ENCODE results near the gene SMAD5.

SMAD5 gene

DNA sequence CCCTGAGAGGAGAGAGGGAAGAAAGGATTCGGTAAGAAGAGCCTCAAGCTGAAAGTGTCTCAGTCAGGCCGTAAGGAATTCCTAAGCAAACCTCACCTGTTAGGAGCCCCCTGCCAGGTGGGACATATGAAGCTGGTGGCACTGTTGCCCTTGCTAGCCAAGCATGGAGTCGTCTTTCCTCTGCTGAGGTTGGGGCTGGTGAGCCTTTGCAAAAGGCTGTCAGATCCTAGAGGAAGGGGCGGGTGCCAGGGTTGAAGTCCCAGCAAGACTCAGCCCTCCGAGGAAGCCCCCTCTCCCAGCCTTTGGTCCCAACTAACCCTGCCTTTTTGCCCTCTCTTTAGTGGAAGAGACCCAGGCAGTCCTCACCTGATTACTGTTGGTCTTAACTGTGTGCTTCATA is 65.8 kb downstream of the SMAD5 start:
- Histone ChIP-seq H3K36me3 (ENCODE audit: insufficient read depth, low read length) (no peaks in the 10 kb centered on the region), H3K9ac (ENCODE audit: low read depth, low read length) (no peak overlapping the region), H3K4me3 (ENCODE audit: low read length) (no peak overlapping the region), H3K9me3 (ENCODE audit: insufficient read depth, low read depth, low read length) (no peaks in the 10 kb centered on the region), H3K27ac (ENCODE audit: low read depth, low read length) (no peak overlapping the region), H3K4me1 (ENCODE audit: insufficient read depth, low read length) (peaks cover 11% of the 10 kb centered on the region), H3K27me3 (ENCODE audit: insufficient read depth, low read length) (peaks cover 93% of the 10 kb centered on the region)
- WGBS: 76% methylated on average over 5 of the region's 5 CpGs

DNA sequence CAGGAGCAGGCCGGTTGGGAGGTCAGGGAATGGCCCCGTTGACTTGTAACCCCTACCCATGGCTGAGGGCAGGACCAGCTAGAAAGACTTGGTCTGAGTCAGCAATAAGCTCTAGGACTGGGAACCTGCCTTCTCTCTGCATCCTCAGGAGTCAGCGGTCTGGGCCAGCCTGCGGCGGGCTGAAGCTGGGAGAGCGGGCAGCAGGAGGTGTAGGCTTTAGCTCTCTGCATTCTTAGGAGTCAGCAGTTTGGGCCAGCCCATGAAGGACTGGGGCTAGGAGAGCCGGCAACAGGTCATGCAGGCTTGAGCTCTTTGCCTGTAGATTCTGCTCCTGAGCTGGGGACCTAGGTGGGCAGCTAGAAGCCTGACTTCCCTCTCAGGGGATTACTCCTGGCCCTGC is 66.8 kb downstream of the SMAD5 start:
- Histone ChIP-seq H3K9ac (ENCODE audit: low read depth, low read length) (no peak overlapping the region), H3K27me3 (ENCODE audit: insufficient read depth, low read length) (peaks cover 93% of the 10 kb centered on the region), H3K36me3 (ENCODE audit: insufficient read depth, low read length) (no peaks in the 10 kb centered on the region), H3K27ac (ENCODE audit: low read depth, low read length) (no peak overlapping the region), H3K9me3 (ENCODE audit: insufficient read depth, low read depth, low read length) (no peaks in the 10 kb centered on the region), H3K4me1 (ENCODE audit: insufficient read depth, low read length) (peaks cover 17% of the 10 kb centered on the region), H3K4me3 (ENCODE audit: low read length) (no peak overlapping the region)
- WGBS: 87% methylated on average over 7 of the region's 7 CpGs

DNA sequence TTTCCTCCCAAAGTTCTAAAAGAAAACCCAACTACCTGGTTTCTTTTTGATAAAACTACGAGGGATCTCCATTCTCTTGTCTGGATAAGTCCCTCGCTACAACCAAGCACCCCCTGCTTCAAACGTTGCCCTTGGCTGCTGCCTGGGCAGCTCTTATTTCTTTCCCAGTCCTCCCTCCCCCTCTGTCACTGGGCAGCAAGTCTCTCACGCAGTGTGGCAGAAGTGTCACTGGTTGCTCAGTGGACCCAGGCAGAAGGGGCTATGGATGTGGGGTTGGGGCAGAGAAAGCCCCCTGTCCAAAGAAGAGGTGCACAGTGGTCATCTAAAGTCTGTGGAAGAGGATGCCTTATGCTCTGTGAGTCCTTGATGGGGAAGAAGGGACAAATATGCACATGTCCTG is 67.5 kb downstream of the SMAD5 start:
- 82% methylated on average over 4 of the region's 4 CpGs for WGBS
- no peaks in the 10 kb centered on the region for H3K36me3 ChIP-seq (ENCODE audit: insufficient read depth, low read length)
- peaks cover 93% of the 10 kb centered on the region for H3K27me3 ChIP-seq (ENCODE audit: insufficient read depth, low read length)
- no peaks in the 10 kb centered on the region for H3K9me3 ChIP-seq (ENCODE audit: insufficient read depth, low read depth, low read length)
- H3K27ac ChIP-seq (ENCODE audit: low read depth, low read length): no peak overlapping the region
- no peak overlapping the region for H3K4me3 ChIP-seq (ENCODE audit: low read length)
- H3K4me1 ChIP-seq (ENCODE audit: insufficient read depth, low read length): peaks cover 17% of the 10 kb centered on the region
- no peak overlapping the region for H3K9ac ChIP-seq (ENCODE audit: low read depth, low read length)

DNA sequence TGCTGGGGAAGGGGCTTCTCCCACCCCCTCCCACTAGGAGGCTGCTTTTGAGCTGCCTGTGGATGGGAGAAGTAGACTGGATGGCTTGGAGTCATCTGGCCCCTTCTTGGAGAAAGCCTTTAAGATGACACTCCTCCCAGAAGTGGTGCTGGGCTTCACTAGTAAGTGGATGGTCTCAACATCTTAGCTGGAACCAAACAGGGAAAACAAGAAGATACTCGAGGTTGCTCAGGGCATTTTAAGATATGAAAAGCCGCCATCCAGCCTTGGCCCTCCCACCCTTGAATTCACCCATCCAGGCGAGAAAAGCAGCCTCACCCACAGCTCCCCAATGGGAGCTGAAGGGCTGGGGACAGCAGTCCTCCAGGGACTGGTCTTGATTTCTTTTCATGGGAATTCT is 68.1 kb downstream of the SMAD5 start:
- Histone ChIP-seq H3K27me3 (ENCODE audit: insufficient read depth, low read length) (peaks cover 93% of the 10 kb centered on the region), H3K27ac (ENCODE audit: low read depth, low read length) (no peak overlapping the region), H3K4me1 (ENCODE audit: insufficient read depth, low read length) (peaks cover 17% of the 10 kb centered on the region), H3K9me3 (ENCODE audit: insufficient read depth, low read depth, low read length) (no peaks in the 10 kb centered on the region), H3K36me3 (ENCODE audit: insufficient read depth, low read length) (no peaks in the 10 kb centered on the region), H3K4me3 (ENCODE audit: low read length) (no peak overlapping the region), H3K9ac (ENCODE audit: low read depth, low read length) (no peak overlapping the region)
- WGBS: 93% methylated on average over 3 of the region's 3 CpGs

DNA sequence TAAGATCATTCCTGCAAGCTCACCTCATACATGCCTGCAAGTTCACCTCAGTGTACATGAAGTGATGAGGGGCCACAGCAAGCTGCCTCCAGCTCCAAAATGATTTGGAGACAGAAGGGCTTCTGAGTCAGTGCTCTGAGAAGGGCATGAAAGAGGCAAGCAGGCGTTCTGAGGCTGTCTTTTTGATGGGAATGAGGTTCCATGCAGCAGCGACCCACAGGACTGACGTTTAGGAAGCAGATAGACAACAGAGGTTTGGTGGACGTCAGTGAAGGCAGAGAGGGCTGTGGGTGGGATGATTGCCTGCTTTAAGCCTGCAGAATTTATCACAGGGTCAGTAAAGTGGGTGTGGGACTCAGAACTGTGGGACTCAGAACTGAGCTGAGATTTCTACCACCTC is 69.2 kb downstream of the SMAD5 start:
- Histone ChIP-seq H3K9ac (ENCODE audit: low read depth, low read length) (no peak overlapping the region), H3K9me3 (ENCODE audit: insufficient read depth, low read depth, low read length) (no peaks in the 10 kb centered on the region), H3K4me1 (ENCODE audit: insufficient read depth, low read length) (peaks cover 17% of the 10 kb centered on the region), H3K27ac (ENCODE audit: low read depth, low read length) (no peak overlapping the region), H3K27me3 (ENCODE audit: insufficient read depth, low read length) (peaks cover 94% of the 10 kb centered on the region), H3K4me3 (ENCODE audit: low read length) (no peak overlapping the region), H3K36me3 (ENCODE audit: insufficient read depth, low read length) (no peaks in the 10 kb centered on the region)
- 58% methylated on average over 4 of the region's 4 CpGs for WGBS

DNA sequence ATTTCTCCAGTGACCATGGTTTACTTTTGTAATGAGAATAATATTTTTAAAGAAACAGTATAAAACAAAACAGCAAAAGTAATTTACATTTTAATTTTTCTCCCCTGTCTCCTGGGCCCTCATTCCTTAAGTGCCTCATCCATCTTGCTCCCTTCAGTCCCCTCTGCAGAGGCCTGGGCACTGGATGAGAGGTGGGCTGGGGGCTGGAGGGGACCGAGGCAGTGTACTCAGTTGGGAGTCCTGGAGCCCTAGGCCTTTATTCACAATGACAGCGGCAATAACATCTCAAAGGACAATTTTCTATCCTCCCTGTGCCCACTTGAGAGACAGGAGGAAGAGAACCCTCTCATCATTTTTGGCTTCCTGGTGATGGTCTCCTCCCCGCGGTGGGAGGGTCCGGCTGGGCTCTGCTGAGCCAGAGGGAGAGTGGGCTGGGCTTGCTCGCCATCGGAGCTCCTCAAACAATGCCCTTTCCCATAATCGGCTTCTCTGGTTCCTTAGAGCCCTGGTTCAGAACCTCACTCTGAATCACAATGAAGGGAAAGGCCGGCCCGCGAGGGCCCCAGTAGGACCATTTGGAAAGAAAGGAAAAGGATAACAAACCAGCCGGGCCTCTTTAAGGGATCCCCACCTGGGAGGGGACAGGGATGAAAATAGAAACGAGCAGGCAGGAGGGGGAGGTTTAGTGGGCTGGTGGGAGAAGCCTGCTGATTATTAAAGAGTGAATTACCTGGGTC is 70.0 kb downstream of the SMAD5 start:
- H3K36me3 ChIP-seq (ENCODE audit: insufficient read depth, low read length): no peaks in the 10 kb centered on the region
- under 1% methylated on average over 13 of the region's 13 CpGs for WGBS
- peak overlapping the region; percentile 40 for H3K4me3 ChIP-seq (ENCODE audit: low read length)
- H3K27ac ChIP-seq (ENCODE audit: low read depth, low read length): peak overlapping the region; percentile 48; the same call in 1 of the 2 replicates
- H3K4me1 ChIP-seq (ENCODE audit: insufficient read depth, low read length): peaks cover 17% of the 10 kb centered on the region
- no peak overlapping the region for H3K9ac ChIP-seq (ENCODE audit: low read depth, low read length)
- peaks cover 94% of the 10 kb centered on the region for H3K27me3 ChIP-seq (ENCODE audit: insufficient read depth, low read length)
- no peaks in the 10 kb centered on the region for H3K9me3 ChIP-seq (ENCODE audit: insufficient read depth, low read depth, low read length)

DNA sequence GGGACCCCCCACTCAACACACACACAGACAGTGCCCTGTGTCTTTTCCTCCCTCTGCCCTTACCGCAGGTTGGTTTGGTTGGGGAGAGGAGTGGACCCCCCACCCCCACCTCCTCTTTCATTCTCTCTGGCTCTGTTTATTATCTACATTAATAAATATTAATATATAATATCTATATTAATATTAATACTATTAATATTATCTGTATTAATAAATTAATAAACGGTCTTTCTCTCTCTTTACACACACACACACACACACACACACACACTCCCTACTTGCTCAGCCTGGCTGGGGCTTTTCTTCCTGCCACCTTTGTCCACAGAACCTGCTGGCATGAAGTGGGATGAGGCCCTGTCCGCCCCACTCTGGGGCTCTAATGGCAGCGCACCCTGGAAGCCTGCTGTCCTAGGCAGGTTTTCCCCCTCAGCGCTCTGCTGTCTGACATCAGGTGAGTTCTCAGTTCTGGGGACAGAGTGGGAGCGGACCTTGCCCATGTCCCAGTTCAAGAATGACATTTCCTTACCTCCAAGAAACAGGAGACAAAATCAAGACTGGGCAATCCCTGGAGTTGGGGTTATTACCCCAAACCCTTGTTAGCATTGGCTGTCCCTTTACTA is 70.8 kb downstream of the SMAD5 start:
- Histone ChIP-seq H3K27ac (ENCODE audit: low read depth, low read length) (peak overlapping the region; percentile 48; the same call in 1 of the 2 replicates), H3K9me3 (ENCODE audit: insufficient read depth, low read depth, low read length) (no peaks in the 10 kb centered on the region), H3K4me3 (ENCODE audit: low read length) (peak overlapping the region; percentile 40), H3K36me3 (ENCODE audit: insufficient read depth, low read length) (no peaks in the 10 kb centered on the region), H3K4me1 (ENCODE audit: insufficient read depth, low read length) (peaks cover 17% of the 10 kb centered on the region), H3K27me3 (ENCODE audit: insufficient read depth, low read length) (peaks cover 94% of the 10 kb centered on the region), H3K9ac (ENCODE audit: low read depth, low read length) (no peak overlapping the region)
- 68% methylated on average over 4 of the region's 6 CpGs for WGBS

DNA sequence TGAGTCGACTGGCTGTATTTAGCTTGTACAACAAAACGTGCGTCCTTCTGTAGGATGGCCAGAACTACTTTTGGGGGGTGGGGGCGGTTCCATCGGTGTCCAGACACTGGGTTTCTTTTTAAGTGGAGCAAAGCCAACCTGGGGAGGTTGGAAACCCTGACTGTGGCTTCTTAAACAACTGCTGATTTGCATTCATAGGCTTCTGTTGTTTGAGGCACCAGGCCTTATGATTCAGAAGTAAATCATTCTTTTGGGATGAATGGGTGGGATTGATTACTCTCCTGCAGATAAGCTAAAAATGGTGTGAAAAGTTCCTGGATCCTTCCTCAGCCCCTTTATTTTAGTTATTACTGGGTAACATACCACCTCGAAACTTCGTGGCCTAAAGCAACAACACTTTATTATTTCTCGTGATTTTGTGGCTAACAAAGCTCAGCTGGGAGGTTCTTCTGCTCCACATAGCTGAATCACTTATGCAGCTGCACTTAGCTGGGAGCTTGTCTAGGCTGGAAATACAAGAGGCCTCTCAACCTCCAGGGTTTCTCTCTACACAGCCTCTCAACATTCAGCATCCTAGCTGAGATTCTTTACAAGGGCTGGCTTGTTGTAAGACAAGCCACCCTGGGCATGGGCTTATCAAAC is 72.5 kb downstream of the SMAD5 start:
- Histone ChIP-seq H3K27me3 (ENCODE audit: insufficient read depth, low read length) (peaks cover 89% of the 10 kb centered on the region), H3K27ac (ENCODE audit: low read depth, low read length) (no peak overlapping the region), H3K4me3 (ENCODE audit: low read length) (no peak overlapping the region), H3K9me3 (ENCODE audit: insufficient read depth, low read depth, low read length) (no peaks in the 10 kb centered on the region), H3K9ac (ENCODE audit: low read depth, low read length) (no peak overlapping the region), H3K36me3 (ENCODE audit: insufficient read depth, low read length) (no peaks in the 10 kb centered on the region), H3K4me1 (ENCODE audit: insufficient read depth, low read length) (peaks cover 17% of the 10 kb centered on the region)
- 94% methylated on average over 8 of the region's 8 CpGs for WGBS

DNA sequence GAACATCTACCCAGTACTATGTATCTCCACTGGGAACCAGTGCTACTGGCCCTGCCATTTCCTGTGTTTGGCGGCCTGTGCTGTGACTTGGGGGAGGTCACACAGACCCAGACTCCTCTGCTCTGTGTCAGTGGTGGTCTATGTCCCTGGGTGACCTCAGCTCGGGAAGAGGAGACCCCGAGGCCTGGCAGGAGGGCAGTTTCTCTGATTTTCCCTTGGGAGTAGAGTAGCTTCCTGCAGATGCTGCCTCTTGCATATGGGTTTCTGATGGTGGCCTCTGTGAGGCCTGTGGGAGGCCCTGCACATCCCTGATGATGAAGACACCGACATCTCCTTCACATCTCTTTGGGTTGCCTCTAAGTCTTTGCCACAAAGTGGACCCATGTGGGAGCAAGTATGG is 73.3 kb downstream of the SMAD5 start:
- H3K27me3 ChIP-seq (ENCODE audit: insufficient read depth, low read length): peaks cover 89% of the 10 kb centered on the region
- H3K9me3 ChIP-seq (ENCODE audit: insufficient read depth, low read depth, low read length): no peaks in the 10 kb centered on the region
- H3K27ac ChIP-seq (ENCODE audit: low read depth, low read length): no peak overlapping the region
- peaks cover 17% of the 10 kb centered on the region for H3K4me1 ChIP-seq (ENCODE audit: insufficient read depth, low read length)
- WGBS: 97% methylated on average over 4 of the region's 4 CpGs
- H3K36me3 ChIP-seq (ENCODE audit: insufficient read depth, low read length): no peaks in the 10 kb centered on the region
- H3K9ac ChIP-seq (ENCODE audit: low read depth, low read length): no peak overlapping the region
- H3K4me3 ChIP-seq (ENCODE audit: low read length): no peak overlapping the region

DNA sequence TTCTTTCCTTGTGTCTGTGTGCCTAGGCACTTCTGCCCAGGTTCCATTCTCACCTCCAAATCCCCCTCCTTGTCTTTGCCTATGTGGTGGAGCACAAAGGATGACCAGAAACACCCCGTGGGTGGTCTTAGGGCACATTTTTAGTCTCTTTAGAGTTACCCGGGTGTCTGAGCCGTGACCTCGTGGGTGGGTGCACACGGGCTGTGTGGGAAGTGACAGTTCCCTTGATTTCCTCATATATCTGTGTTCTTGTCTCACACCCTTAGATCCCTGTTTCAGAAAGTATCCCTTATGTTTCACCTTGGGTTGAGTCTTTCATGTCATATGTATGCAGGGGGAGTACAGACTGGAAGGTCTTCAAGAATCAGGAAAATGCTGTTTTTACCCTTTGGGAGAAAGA is 73.7 kb downstream of the SMAD5 start:
- peaks cover 86% of the 10 kb centered on the region for H3K27me3 ChIP-seq (ENCODE audit: insufficient read depth, low read length)

DNA sequence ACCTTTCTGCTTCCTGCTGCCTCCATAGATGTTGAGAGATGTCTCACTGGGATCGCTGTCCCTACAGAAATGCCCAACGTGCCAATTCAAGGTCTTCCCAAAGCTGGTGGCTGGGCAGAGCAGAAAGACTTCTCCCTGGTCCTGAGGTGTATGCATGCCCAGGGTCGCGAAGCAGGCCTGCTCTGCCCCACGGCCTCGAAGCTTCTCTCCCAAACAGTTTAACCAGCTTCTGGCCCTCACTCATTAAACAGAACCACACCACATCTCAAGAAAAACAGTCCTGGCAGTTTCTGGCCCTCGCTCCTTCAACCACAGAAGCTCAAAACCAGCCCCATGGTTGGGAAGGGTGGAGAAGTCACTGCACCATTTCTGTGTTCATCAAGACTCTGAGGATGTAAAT is 75.0 kb downstream of the SMAD5 start:
- no peaks in the 10 kb centered on the region for H3K9me3 ChIP-seq (ENCODE audit: insufficient read depth, low read depth, low read length)
- H3K27ac ChIP-seq (ENCODE audit: low read depth, low read length): no peak overlapping the region
- no peak overlapping the region for H3K9ac ChIP-seq (ENCODE audit: low read depth, low read length)
- peaks cover 73% of the 10 kb centered on the region for H3K27me3 ChIP-seq (ENCODE audit: insufficient read depth, low read length)
- H3K36me3 ChIP-seq (ENCODE audit: insufficient read depth, low read length): no peaks in the 10 kb centered on the region
- H3K4me1 ChIP-seq (ENCODE audit: insufficient read depth, low read length): peaks cover 11% of the 10 kb centered on the region
- no peak overlapping the region for H3K4me3 ChIP-seq (ENCODE audit: low read length)
- 95% methylated on average over 7 of the region's 7 CpGs for WGBS

More for the DNA sequence above, 73.7 kb downstream of the SMAD5 start:
- WGBS: 86% methylated on average over 5 of the region's 5 CpGs
- H3K9ac ChIP-seq (ENCODE audit: low read depth, low read length): no peak overlapping the region
- H3K4me1 ChIP-seq (ENCODE audit: insufficient read depth, low read length): peaks cover 17% of the 10 kb centered on the region
- H3K9me3 ChIP-seq (ENCODE audit: insufficient read depth, low read depth, low read length): no peaks in the 10 kb centered on the region
- H3K4me3 ChIP-seq (ENCODE audit: low read length): no peak overlapping the region
- no peak overlapping the region for H3K27ac ChIP-seq (ENCODE audit: low read depth, low read length)
- H3K36me3 ChIP-seq (ENCODE audit: insufficient read depth, low read length): no peaks in the 10 kb centered on the region

All from HUES64 (cell line).